NCI-H524 (cell line): ENCODE measurements around the gene CFI.

Experiments
- DNase-seq, 2 experiments: peaks; one replicate each; lab custom pipeline; 2025; lab: John Stamatoyannopoulos, UW

The CFI gene

GRCh38 chr4:109730619-109731545, 70.9 kb downstream of the CFI start:
- DNase-seq, result no peak

- peak; percentile 44 to 61 for DNase-seq
Measured at GRCh38 chr4:109729718-109730618, 71.8 kb downstream of the CFI start, which contains the start of gene PLA2G12A. PLA2G12A (minus strand) TSS chr4:109730070; CDS start chr4:109729809, 261 bp downstream.

GRCh38 chr4:109729117-109729717, 72.6 kb downstream of the CFI start:
- DNase-seq, result no peak

- peak in 1 of 2 experiments; percentile 14 for DNase-seq
Measured at GRCh38 chr4:109728385-109728784, 73.4 kb downstream of the CFI start.

GRCh38 chr4:109723110-109723509, 78.7 kb downstream of the CFI start:
- DNase-seq, result no peak

GRCh38 chr4:109722357-109722756, 79.4 kb downstream of the CFI start:
- no peak for DNase-seq

- DNase-seq, result no peak
Measured at GRCh38 chr4:109721033-109721432, 80.8 kb downstream of the CFI start.

- DNase-seq, result no peak
Measured at GRCh38 chr4:109719604-109720003, 82.2 kb downstream of the CFI start.

- no peak for DNase-seq
Measured at GRCh38 chr4:109718759-109719158, 83.0 kb downstream of the CFI start.

- no peak for DNase-seq
Measured at GRCh38 chr4:109713500-109713899, 88.3 kb downstream of the CFI start.

GRCh38 chr4:109708990-109709389, 92.8 kb downstream of the CFI start:
- DNase-seq, result no peak

GRCh38 chr4:109708435-109708834, 93.4 kb downstream of the CFI start:
- DNase-seq, result no peak

- DNase-seq, result peak in 1 of 2 experiments; percentile 27
Measured at GRCh38 chr4:109703664-109704361, 98.0 kb downstream of the CFI start.

GRCh38 chr4:109702950-109703663, 98.7 kb downstream of the CFI start, which contains the start of gene CASP6:
CASP6 (minus strand) TSS chr4:109703445; CDS start chr4:109703395, 50 bp downstream.
- peak; percentile 43 to 44 for DNase-seq

- no peak for DNase-seq
Measured at GRCh38 chr4:109701566-109702410, 100.0 kb downstream of the CFI start.

GRCh38 chr4:109699553-109700225, 102.1 kb downstream of the CFI start:
- no peak for DNase-seq

- DNase-seq, result no peak
Measured at GRCh38 chr4:109698656-109699055, 103.1 kb downstream of the CFI start.

GRCh38 chr4:109691411-109691920, 110.3 kb downstream of the CFI start:
- no peak for DNase-seq
